Neutrophil (primary cell): ENCODE data around the gene FUT1.

Experiments
- H3K27ac ChIP-seq: fragments of 200-600 bp; sonication (generic); 2 replicates; pipeline ENCODE4 v1.5.1; 2016; ENCODE audit warnings: mild to moderate bottlenecking, moderate library complexity
- H3K27me3 ChIP-seq: fragments of 200-600 bp; sonication (generic); 2 replicates; pipeline ENCODE4 v1.6.0; 2016; ENCODE audit warnings: mild to moderate bottlenecking
- H3K36me3 ChIP-seq: fragments of 200-600 bp; sonication (generic); 2 replicates; pipeline ENCODE4 v1.5.1; 2017
- H3K4me1 ChIP-seq, 2 experiments: fragments of 200-600 bp in 1 of 2; sonication (generic) in 1 of 2; 1 replicate in 1 of 2; 2 replicates in 1 of 2; pipeline versions ENCODE4 v1.5.1 to v1.6.1; 2013 to 2016; ENCODE audit warnings: low read depth in 1 of 2, low read length in 1 of 2, mild to moderate bottlenecking in 1 of 2, moderate library complexity in 1 of 2; ENCODE audit not compliant: control insufficient read depth in 1 of 2, insufficient read depth in 1 of 2
- H3K4me3 ChIP-seq, 2 experiments: fragments of 200-600 bp in 1 of 2; sonication (generic) in 1 of 2; 1 replicate in 1 of 2; 2 replicates in 1 of 2; pipeline ENCODE4 v1.5.1; 2013 to 2016; ENCODE audit warnings: low read depth in 1 of 2, low read length in 1 of 2, mild to moderate bottlenecking in 1 of 2, moderate library complexity in 1 of 2
- H3K9me3 ChIP-seq: fragments of 200-600 bp; sonication (generic); 2 replicates; pipeline ENCODE4 v1.5.1; 2016
- CTCF ChIP-seq: fragments of 200-600 bp; sonication (generic); IDR thresholded peaks from 2 replicates; pipeline ENCODE4 v1.5.1; 2016; ENCODE audit warnings: antibody characterized with exemption

Gene FUT1

GRCh38 chr19:48713864-48714755 is 38.3 kb downstream of the FUT1 start:
- Histone ChIP-seq H3K4me1 (peaks cover 9 to 16% of the 10 kb centered on the region in 2 experiments), H3K27ac (peak overlapping the region; percentile 45), H3K4me3 (peak overlapping the region; percentile 55 to 63), H3K36me3 (no peaks in the 10 kb centered on the region), H3K27me3 (peaks cover 19% of the 10 kb centered on the region), H3K9me3 (no peaks in the 10 kb centered on the region)
- no peak for TF ChIP-seq CTCF

GRCh38 chr19:48713041-48713863 is 39.2 kb downstream of the FUT1 start:
- Histone ChIP-seq H3K27me3 (peaks cover 19% of the 10 kb centered on the region), H3K4me3 (peak overlapping the region; percentile 55 to 63), H3K27ac (no peak overlapping the region), H3K4me1 (peaks cover 9 to 16% of the 10 kb centered on the region in 2 experiments), H3K9me3 (no peaks in the 10 kb centered on the region), H3K36me3 (no peaks in the 10 kb centered on the region)
- TF ChIP-seq CTCF: no peak

GRCh38 chr19:48711106-48711662 is 41.3 kb downstream of the FUT1 start:
- TF ChIP-seq CTCF: no peak

DNA sequence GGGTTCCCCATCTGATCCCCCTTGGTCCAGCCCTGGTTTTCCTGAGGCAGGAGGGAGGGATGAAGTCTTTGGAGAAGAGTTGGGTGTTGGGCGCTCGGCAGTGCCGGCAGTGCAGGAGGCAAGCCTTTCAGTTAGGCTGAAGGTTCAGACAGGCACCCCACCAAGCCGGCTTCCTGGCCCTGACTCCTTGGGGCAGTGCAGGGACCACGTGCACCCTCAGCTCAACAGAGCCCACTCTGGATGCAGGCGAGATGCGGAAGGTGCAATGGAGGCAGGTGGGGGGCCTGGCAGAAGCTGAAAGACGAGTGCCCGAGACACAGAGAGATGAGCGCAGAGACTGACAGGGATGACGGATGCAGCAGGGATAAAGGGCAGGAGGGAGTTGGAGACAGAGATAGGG is 44.0 kb downstream of the FUT1 start:
- no peak for TF ChIP-seq CTCF
- H3K27me3 ChIP-seq: peaks cover 10% of the 10 kb centered on the region
- peaks cover under 1 to 2% of the 10 kb centered on the region in 2 experiments for H3K4me1 ChIP-seq

More at GRCh38 chr19:48711106-48711662, 41.3 kb downstream of the FUT1 start:
- peaks cover 9 to 16% of the 10 kb centered on the region in 2 experiments for H3K4me1 ChIP-seq
- no peaks in the 10 kb centered on the region for H3K36me3 ChIP-seq
- H3K27ac ChIP-seq: no peak overlapping the region
- H3K27me3 ChIP-seq: peaks cover 19% of the 10 kb centered on the region
- no peaks in the 10 kb centered on the region for H3K9me3 ChIP-seq
- no peak overlapping the region for H3K4me3 ChIP-seq

DNA sequence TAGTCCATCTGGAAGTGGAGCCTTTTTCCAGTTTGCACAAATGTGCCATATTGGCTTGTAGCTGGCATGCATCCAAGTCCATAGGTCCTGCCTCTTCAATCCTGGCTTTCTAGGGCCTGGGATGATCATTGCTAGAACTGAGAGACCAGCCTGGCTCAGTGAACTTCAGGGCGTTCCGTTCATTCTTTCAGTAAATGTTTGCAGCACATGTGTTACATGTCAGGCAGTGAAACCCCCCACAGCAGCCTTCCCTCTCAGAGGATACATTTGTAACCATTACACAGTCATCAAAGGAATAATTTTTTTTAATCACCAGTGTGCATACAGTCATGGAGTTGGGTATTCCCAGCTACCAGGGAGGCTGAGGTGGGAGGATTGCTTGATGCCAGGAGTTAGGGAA is 47.0 kb downstream of the FUT1 start:
- Histone ChIP-seq H3K4me3 (no peak overlapping the region), H3K36me3 (no peaks in the 10 kb centered on the region), H3K4me1 (no peaks in the 10 kb centered on the region), H3K27ac (no peak overlapping the region), H3K27me3 (no peaks in the 10 kb centered on the region), H3K9me3 (no peaks in the 10 kb centered on the region)
- TF ChIP-seq CTCF: no peak

More for the DNA sequence above, 44.0 kb downstream of the FUT1 start:
- H3K4me3 ChIP-seq: no peak overlapping the region
- H3K36me3 ChIP-seq: no peaks in the 10 kb centered on the region
- no peak overlapping the region for H3K27ac ChIP-seq
- H3K9me3 ChIP-seq: no peaks in the 10 kb centered on the region
